Measurements from ENCODE around the gene TRMT11. TPM values are rescaled to one million over a fixed set of nuclear protein-coding genes. Genes with fewer than 3 reads are reported as not detected.
"Not testable (repeated sequence)": the region's sequence is repeated elsewhere in the genome, so short reads cannot be mapped to it uniquely, and the experiment has no call there.

Gene TRMT11
- total RNA-seq, 1 donor from 2014 or later: 15.4 TPM

DNA sequence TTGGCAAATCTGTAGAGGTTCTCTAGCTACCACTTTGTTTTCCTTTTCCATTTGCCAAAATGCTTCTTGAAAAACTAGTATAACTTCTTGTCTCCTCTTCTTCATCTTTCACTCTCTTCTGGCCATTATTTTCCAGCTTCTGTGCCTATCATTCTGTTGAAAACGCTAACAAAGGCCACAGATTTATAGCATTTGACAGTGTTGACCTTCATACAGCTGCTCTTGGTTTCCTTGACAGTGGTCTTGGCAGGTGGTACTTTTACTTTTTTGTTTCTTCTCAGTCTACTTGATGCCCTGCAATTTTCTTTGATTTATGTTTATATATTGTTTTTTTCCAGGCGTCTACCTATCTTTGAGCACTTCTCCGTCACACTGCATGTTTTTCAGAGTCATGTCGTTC lies 23.7 kb downstream of the TRMT11 start:
- no peaks in the 10 kb centered on the region for H3K4me1 Mint-ChIP-seq (ENCODE audit: low read depth)
- no peak for DNase-seq (ENCODE audit: low spot score)
- TF ChIP-seq, protein P1, sequence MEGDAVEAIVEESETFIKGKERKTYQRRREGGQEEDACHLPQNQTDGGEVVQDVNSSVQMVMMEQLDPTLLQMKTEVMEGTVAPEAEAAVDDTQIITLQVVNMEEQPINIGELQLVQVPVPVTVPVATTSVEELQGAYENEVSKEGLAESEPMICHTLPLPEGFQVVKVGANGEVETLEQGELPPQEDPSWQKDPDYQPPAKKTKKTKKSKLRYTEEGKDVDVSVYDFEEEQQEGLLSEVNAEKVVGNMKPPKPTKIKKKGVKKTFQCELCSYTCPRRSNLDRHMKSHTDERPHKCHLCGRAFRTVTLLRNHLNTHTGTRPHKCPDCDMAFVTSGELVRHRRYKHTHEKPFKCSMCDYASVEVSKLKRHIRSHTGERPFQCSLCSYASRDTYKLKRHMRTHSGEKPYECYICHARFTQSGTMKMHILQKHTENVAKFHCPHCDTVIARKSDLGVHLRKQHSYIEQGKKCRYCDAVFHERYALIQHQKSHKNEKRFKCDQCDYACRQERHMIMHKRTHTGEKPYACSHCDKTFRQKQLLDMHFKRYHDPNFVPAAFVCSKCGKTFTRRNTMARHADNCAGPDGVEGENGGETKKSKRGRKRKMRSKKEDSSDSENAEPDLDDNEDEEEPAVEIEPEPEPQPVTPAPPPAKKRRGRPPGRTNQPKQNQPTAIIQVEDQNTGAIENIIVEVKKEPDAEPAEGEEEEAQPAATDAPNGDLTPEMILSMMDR (IDR thresholded peaks at IDR 0.05): no peak
- H3K27me3 Mint-ChIP-seq (ENCODE audit: low read depth): no peaks in the 10 kb centered on the region
- no peaks in the 10 kb centered on the region for H3K9me3 Mint-ChIP-seq (ENCODE audit: low read depth)
- H3K36me3 Mint-ChIP-seq (ENCODE audit: low read depth): peaks cover 22% of the 10 kb centered on the region
- no peak overlapping the region for H3K27ac Mint-ChIP-seq (ENCODE audit: unreplicated experiment)
- H3K4me3 Mint-ChIP-seq (ENCODE audit: unreplicated experiment): no peak overlapping the region

DNA sequence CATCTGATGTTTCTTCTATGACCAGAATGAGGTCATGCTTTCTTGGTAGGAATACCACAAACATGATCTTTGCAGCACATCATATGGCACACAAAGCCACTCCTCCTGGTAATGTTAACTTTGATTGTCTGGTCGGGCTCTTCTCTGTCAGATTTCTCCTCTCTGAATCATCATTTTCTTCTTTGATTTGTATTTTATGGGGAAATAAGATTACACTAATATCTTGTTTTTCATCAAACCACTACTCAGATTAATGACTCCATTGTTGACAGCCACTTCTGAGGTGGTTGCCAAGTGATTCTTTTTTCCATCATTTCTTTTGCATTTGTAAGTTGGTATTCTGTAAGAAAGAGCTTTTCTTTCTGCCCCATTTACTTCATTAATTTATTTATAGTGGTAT lies 29.5 kb downstream of the TRMT11 start:
- DNase-seq (ENCODE audit: low spot score): no peak
- no peak overlapping the region for H3K27ac Mint-ChIP-seq (ENCODE audit: unreplicated experiment)
- peaks cover 37% of the 10 kb centered on the region for H3K36me3 Mint-ChIP-seq (ENCODE audit: low read depth)
- H3K4me3 Mint-ChIP-seq (ENCODE audit: unreplicated experiment): no peak overlapping the region
- H3K4me1 Mint-ChIP-seq (ENCODE audit: low read depth): peaks cover 8% of the 10 kb centered on the region
- H3K27me3 Mint-ChIP-seq (ENCODE audit: low read depth): no peaks in the 10 kb centered on the region
- H3K9me3 Mint-ChIP-seq (ENCODE audit: low read depth): peaks cover 7% of the 10 kb centered on the region
- TF ChIP-seq, protein P1 (IDR thresholded peaks at IDR 0.05): no peak

DNA sequence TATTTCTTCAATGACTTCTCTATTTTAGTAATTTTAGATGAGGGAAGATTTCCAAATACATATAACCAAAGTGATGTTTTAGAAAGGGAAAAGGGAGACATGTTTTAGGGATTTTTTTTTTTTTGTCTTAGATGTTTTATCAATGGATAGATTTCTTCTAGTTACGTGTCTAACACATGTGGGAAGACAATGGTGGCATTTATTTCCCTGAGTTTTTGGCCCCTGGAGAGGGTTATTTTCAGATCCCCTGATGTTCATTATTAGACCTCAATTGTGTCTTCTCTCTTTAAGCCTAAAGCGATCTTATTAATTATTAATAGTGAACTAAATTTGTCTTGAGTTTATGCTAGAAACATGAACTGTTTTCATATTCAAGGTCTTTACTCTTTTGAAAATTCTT lies 30.3 kb downstream of the TRMT11 start:
- peaks cover 40% of the 10 kb centered on the region for H3K36me3 Mint-ChIP-seq (ENCODE audit: low read depth)
- TF ChIP-seq, protein P1 (IDR thresholded peaks at IDR 0.05): no peak
- peaks cover 11% of the 10 kb centered on the region for H3K9me3 Mint-ChIP-seq (ENCODE audit: low read depth)
- no peak for DNase-seq (ENCODE audit: low spot score)
- no peaks in the 10 kb centered on the region for H3K27me3 Mint-ChIP-seq (ENCODE audit: low read depth)
- no peak overlapping the region for H3K4me3 Mint-ChIP-seq (ENCODE audit: unreplicated experiment)
- H3K4me1 Mint-ChIP-seq (ENCODE audit: low read depth): peaks cover 14% of the 10 kb centered on the region
- H3K27ac Mint-ChIP-seq (ENCODE audit: unreplicated experiment): no peak overlapping the region

DNA sequence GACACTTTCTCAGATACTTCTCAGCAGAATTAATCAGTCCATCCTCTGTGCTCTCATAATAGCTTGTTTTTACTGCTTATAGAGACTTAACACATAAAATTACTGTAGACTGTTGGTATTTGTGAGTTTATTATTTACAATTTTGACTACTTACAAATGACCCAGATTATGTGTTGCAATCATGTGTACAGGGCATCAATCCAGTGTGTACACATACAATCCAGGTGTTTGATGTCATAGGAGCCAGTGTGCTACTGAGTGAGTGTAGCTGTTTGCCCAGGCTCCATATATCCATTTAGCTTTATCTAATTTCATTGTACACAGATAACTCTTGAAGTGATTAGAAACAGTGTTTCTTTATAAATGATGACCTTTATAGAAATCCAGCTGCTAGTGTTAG lies 31.3 kb downstream of the TRMT11 start:
- Mint-ChIP-seq H3K4me3 (ENCODE audit: unreplicated experiment) (no peak overlapping the region), H3K27me3 (ENCODE audit: low read depth) (no peaks in the 10 kb centered on the region), H3K9me3 (ENCODE audit: low read depth) (peaks cover 11% of the 10 kb centered on the region), H3K4me1 (ENCODE audit: low read depth) (peaks cover 14% of the 10 kb centered on the region), H3K36me3 (ENCODE audit: low read depth) (peaks cover 39% of the 10 kb centered on the region), H3K27ac (ENCODE audit: unreplicated experiment) (no peak overlapping the region)
- TF ChIP-seq, protein P1 (IDR thresholded peaks at IDR 0.05): no peak
- no peak for DNase-seq (ENCODE audit: low spot score)

DNA sequence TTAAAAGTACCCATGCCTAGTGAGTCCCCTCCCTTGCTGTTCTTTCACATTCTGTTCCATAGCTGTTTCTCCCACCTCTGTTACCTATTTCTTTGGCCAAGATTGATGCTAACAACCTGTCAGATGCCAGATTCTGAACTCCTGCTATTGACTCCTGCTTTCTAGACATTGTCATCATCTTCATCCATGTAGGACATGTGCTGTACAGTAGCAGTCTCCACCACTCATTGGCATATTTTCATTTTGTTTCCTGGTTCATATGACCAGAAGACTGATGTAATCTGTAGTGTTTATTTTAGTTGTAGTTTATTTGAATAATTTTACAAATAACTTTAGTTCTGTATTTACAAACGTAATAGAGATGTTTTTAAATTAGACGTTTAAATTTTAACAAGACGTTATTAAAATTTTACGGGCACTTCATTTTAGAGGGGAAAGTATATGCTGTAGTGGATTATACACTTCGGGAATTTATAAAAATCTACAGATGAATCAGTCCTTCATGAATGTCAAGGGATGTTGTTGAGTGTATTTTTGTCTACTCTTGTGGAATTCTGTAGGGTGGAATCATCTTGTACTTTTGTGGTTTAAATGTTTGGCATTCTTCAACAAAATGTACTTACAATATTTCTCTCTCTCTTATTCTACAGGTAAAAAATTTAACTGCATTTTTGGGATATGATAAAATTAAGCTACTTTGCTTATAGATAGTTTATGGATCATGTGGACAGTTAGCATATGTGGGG lies 34.1 kb downstream of the TRMT11 start:
- Mint-ChIP-seq H3K9me3 (ENCODE audit: low read depth) (peaks cover 11% of the 10 kb centered on the region), H3K4me1 (ENCODE audit: low read depth) (peaks cover 16% of the 10 kb centered on the region), H3K4me3 (ENCODE audit: unreplicated experiment) (no peak overlapping the region), H3K27me3 (ENCODE audit: low read depth) (no peaks in the 10 kb centered on the region), H3K27ac (ENCODE audit: unreplicated experiment) (peak overlapping the region; percentile 81), H3K36me3 (ENCODE audit: low read depth) (peaks cover 33% of the 10 kb centered on the region)
- TF ChIP-seq, protein P1 (IDR thresholded peaks at IDR 0.05): no peak
- no peak for DNase-seq (ENCODE audit: low spot score)

DNA sequence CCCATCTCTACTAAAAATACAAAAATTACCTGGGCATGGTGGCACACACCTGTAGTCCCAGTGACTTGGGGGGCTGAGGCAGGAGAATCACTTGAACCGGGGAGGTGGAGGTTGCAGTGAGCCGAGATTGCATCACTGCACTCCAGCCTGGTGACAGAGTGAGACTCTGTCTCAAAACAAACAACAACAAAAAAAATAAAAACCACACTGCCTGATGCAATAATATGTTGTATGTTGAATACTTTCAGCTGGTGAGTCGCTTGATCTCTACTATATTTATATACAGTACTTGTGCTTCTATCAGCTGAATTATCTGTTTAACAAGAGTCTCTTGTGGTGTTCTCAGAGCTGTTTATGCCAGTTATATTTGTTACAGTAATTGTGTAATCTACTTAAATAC lies 37.1 kb downstream of the TRMT11 start:
- H3K9me3 Mint-ChIP-seq (ENCODE audit: low read depth): peaks cover 11% of the 10 kb centered on the region
- peaks cover 29% of the 10 kb centered on the region for H3K4me1 Mint-ChIP-seq (ENCODE audit: low read depth)
- not testable (repeated sequence) for H3K27me3 Mint-ChIP-seq (ENCODE audit: low read depth); DNase-seq (ENCODE audit: low spot score); H3K4me3 Mint-ChIP-seq (ENCODE audit: unreplicated experiment); H3K27ac Mint-ChIP-seq (ENCODE audit: unreplicated experiment)
- H3K36me3 Mint-ChIP-seq (ENCODE audit: low read depth): peaks cover 27% of the 10 kb centered on the region

Measured in chondrocyte (in vitro differentiated cells).